ENCODE results near the gene CCNJL.

Gene CCNJL

DNA sequence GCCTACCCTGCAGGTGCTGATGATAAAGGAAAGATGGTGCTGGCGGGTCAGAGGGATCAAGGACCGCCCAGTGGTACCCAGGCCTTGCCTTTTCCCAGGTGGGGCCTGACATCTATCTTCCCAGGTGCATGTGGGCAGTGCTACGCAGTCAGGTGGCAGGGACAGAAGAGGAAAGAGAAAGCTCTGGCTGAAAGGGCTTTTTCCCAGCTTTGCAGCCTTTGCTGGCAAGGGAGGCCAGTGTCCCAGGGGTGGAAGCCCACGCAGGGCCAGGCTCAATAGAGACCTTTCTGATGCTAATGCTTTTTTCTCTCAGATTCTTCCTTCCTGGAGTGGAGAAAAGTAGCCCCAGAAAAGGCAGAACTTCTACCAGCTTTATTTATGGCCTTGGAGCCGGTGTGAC, 46.3 kb downstream of the CCNJL start:
- no peak overlapping the region for H3K4me3 ChIP-seq (ENCODE audit: low read length)
- H3K9me2 ChIP-seq (replicated peaks; ENCODE audit: control insufficient read depth, low read length), result no peaks in the 10 kb centered on the region
- H4K20me1 ChIP-seq (ENCODE audit: control insufficient read depth, insufficient read depth, low read depth, low read length), result no peaks in the 10 kb centered on the region
- no peaks in the 10 kb centered on the region for H3K9me3 ChIP-seq (ENCODE audit: control insufficient read depth, insufficient read depth, low read length)
- H3K79me2 ChIP-seq (ENCODE audit: control insufficient read depth, low read length), result no peaks in the 10 kb centered on the region
- no peaks in the 10 kb centered on the region for H3K36me3 ChIP-seq (ENCODE audit: control insufficient read depth, low read length)
- H3K4me1 ChIP-seq (ENCODE audit: control insufficient read depth, low read length), result 0 out of 2 replicates have a peak, but pooled peaks cover 1% of the 10 kb centered on the region
- H3F3A ChIP-seq (ENCODE audit: control insufficient read depth, insufficient read depth), result no peaks in the 10 kb centered on the region
- peaks cover 29% of the 10 kb centered on the region for H3K27me3 ChIP-seq (ENCODE audit: control insufficient read depth, low read length)
- no peak overlapping the region for H3K4me2 ChIP-seq (ENCODE audit: low read length)
- no peak for TF ChIP-seq EZH2phosphoT487 (IDR thresholded peaks at IDR 0.05; ENCODE audit: borderline replicate concordance, low read length)
- TF ChIP-seq, protein P1, sequence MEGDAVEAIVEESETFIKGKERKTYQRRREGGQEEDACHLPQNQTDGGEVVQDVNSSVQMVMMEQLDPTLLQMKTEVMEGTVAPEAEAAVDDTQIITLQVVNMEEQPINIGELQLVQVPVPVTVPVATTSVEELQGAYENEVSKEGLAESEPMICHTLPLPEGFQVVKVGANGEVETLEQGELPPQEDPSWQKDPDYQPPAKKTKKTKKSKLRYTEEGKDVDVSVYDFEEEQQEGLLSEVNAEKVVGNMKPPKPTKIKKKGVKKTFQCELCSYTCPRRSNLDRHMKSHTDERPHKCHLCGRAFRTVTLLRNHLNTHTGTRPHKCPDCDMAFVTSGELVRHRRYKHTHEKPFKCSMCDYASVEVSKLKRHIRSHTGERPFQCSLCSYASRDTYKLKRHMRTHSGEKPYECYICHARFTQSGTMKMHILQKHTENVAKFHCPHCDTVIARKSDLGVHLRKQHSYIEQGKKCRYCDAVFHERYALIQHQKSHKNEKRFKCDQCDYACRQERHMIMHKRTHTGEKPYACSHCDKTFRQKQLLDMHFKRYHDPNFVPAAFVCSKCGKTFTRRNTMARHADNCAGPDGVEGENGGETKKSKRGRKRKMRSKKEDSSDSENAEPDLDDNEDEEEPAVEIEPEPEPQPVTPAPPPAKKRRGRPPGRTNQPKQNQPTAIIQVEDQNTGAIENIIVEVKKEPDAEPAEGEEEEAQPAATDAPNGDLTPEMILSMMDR (IDR thresholded peaks at IDR 0.05; ENCODE audit: low read depth, low read length, poor library complexity, severe bottlenecking), result no peak
- no peak overlapping the region for H3K27ac ChIP-seq (ENCODE audit: low read depth, low read length)

DNA sequence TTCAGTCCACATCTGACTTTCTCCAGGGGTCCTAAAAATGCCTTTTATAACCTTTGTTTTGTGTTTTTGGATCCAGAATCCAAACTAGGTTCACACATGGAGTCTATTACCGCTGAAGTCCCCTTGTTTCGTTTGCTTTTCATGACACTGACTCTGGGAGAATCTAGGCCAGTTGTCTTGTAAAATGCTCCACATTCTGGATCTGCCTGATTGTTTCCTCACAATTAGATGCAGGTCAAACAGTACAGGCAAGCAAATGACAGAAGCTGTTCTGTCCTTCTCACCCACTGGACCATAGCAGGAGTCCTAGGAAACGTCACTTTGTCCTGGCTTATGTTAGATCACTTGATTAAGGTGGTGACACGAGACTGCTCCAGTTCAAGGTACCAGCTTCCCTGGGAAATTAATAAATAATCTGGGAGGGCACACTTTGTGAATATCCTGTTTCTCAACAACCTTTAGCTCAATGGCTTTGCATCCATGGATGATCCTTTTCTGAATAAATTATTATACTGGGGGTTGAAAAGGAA, 49.0 kb downstream of the CCNJL start:
- H3K27me3 ChIP-seq (ENCODE audit: control insufficient read depth, low read length), result peaks cover 28% of the 10 kb centered on the region
- H3K36me3 ChIP-seq (ENCODE audit: control insufficient read depth, low read length), result no peaks in the 10 kb centered on the region
- H3K79me2 ChIP-seq (ENCODE audit: control insufficient read depth, low read length), result no peaks in the 10 kb centered on the region
- TF ChIP-seq, protein P1 (IDR thresholded peaks at IDR 0.05; ENCODE audit: low read depth, low read length, poor library complexity, severe bottlenecking), result no peak
- TF ChIP-seq EZH2phosphoT487 (IDR thresholded peaks at IDR 0.05; ENCODE audit: borderline replicate concordance, low read length), result no peak
- H3K4me2 ChIP-seq (ENCODE audit: low read length), result no peak overlapping the region
- H3K27ac ChIP-seq (ENCODE audit: low read depth, low read length), result no peak overlapping the region
- H3K9me2 ChIP-seq (replicated peaks; ENCODE audit: control insufficient read depth, low read length), result no peaks in the 10 kb centered on the region
- no peak overlapping the region for H3K4me3 ChIP-seq (ENCODE audit: low read length)
- no peaks in the 10 kb centered on the region for H3F3A ChIP-seq (ENCODE audit: control insufficient read depth, insufficient read depth)
- H3K4me1 ChIP-seq (ENCODE audit: control insufficient read depth, low read length), result peaks cover 2% of the 10 kb centered on the region; the same call in 1 of the 2 replicates
- no peaks in the 10 kb centered on the region for H3K9me3 ChIP-seq (ENCODE audit: control insufficient read depth, insufficient read depth, low read length)
- no peaks in the 10 kb centered on the region for H4K20me1 ChIP-seq (ENCODE audit: control insufficient read depth, insufficient read depth, low read depth, low read length)

- H3K4me3 ChIP-seq (ENCODE audit: low read length), result no peak overlapping the region
- no peak overlapping the region for H3K27ac ChIP-seq (ENCODE audit: low read depth, low read length)
- peaks cover 2% of the 10 kb centered on the region; the same call in 1 of the 2 replicates for H3K4me1 ChIP-seq (ENCODE audit: control insufficient read depth, low read length)
- H3K79me2 ChIP-seq (ENCODE audit: control insufficient read depth, low read length), result no peaks in the 10 kb centered on the region
- H3F3A ChIP-seq (ENCODE audit: control insufficient read depth, insufficient read depth), result no peaks in the 10 kb centered on the region
- no peaks in the 10 kb centered on the region for H3K9me3 ChIP-seq (ENCODE audit: control insufficient read depth, insufficient read depth, low read length)
- H3K4me2 ChIP-seq (ENCODE audit: low read length), result no peak overlapping the region; the same call in 1 of the 2 replicates
- TF ChIP-seq, protein P1 (IDR thresholded peaks at IDR 0.05; ENCODE audit: low read depth, low read length, poor library complexity, severe bottlenecking), result no peak
- TF ChIP-seq EZH2phosphoT487 (IDR thresholded peaks at IDR 0.05; ENCODE audit: borderline replicate concordance, low read length), result no peak
- no peaks in the 10 kb centered on the region for H3K36me3 ChIP-seq (ENCODE audit: control insufficient read depth, low read length)
- peaks cover 24% of the 10 kb centered on the region for H3K27me3 ChIP-seq (ENCODE audit: control insufficient read depth, low read length)
- no peaks in the 10 kb centered on the region for H4K20me1 ChIP-seq (ENCODE audit: control insufficient read depth, insufficient read depth, low read depth, low read length)
- H3K9me2 ChIP-seq (replicated peaks; ENCODE audit: control insufficient read depth, low read length), result no peaks in the 10 kb centered on the region
Observed at GRCh38 chr5:160262151-160263074, 50.0 kb downstream of the CCNJL start.

All from DOHH2 (cell line).